A549 (cell line): ENCODE measurements around the gene TNNI3K. TPM values are rescaled to one million over a fixed set of nuclear protein-coding genes. Genes with fewer than 3 reads are reported as not detected.

Source experiments
- ATAC-seq, 2 experiments: fragments of 200-7000 bp in 1 of 2; fragments of >200 bp in 1 of 2; cut with Nextera tagmentation in 1 of 2; cut with Tn5 transposase in 1 of 2; 3 replicates each; pipeline versions ENCODE4 v1.8.0 to v1.9.1; 2018 to 2020; ENCODE audit warnings: mild to moderate bottlenecking in 1 of 2, moderate library complexity in 1 of 2
- CTCF ChIA-PET: fragments of 300-600 bp; sonication (Branson Sonifier 250); formaldehyde crosslinking; extraction: SDS; loops from one replicate; lab custom pipeline; 2021; ENCODE audit warnings: antibody characterized with exemption, inconsistent platforms; lab: Yijun Ruan, JAX
- POLR2A ChIA-PET: fragments of 350-600 bp; formaldehyde crosslinking; extraction: SDS; loops from one replicate; lab custom pipeline; 2021; ENCODE audit warnings: antibody characterized with exemption, inconsistent platforms; lab: Yijun Ruan, JAX
- DNase-seq, 2 experiments: peaks; one replicate each; pipeline versions ENCODE4 v3.0.0 to v3.0.0-alpha.2; 2011 to 2016; ENCODE audit warnings: low read depth in 1 of 2, low spot score in 1 of 2
- FAIRE-seq: peaks from 2 replicates; lab custom pipeline; 2011; peaks lifted over from hg19 to GRCh38; lab: Jason Lieb, UNC
- H3K27ac ChIP-seq, 2 experiments: fragments of >200 bp; sonication (Bioruptor Twin); formaldehyde crosslinking; 3 replicates each; pipeline ENCODE4 v1.5.1; 2016 to 2017
- H3K4me1 ChIP-seq: fragments of >200 bp; sonication (Bioruptor Twin); formaldehyde crosslinking; 3 replicates; pipeline ENCODE4 v1.6.1; 2016
- H3K4me2 ChIP-seq: fragments of >200 bp; sonication (Bioruptor Twin); formaldehyde crosslinking; 3 replicates; pipeline ENCODE4 v1.6.1; 2016
- H3K4me3 ChIP-seq: fragments of >200 bp; sonication (Bioruptor Twin); formaldehyde crosslinking; 3 replicates; pipeline ENCODE4 v1.5.1; 2016
- H3K9me3 ChIP-seq: fragments of >200 bp; sonication (Bioruptor Twin); formaldehyde crosslinking; 3 replicates; pipeline ENCODE4 v1.6.1; 2016
- BCL3 ChIP-seq: fragments of >200 bp; sonication (Bioruptor Twin); formaldehyde crosslinking; IDR thresholded peaks from 3 replicates; pipeline ENCODE4 v1.6.1; 2016
- CBX8 ChIP-seq: fragments of 200-600 bp; sonication (generic); IDR thresholded peaks from 2 replicates; pipeline ENCODE4 v1.6.1; 2016
- CEBPB ChIP-seq, 2 experiments: fragments of >200 bp in 1 of 2; sonication (Bioruptor Twin) in 1 of 2; formaldehyde crosslinking in 1 of 2; IDR thresholded peaks; 2 replicates each; pipeline ENCODE4 v1.6.1; 2012 to 2016
- EHF ChIP-seq: fragments of 250-450 bp; sonication (Bioruptor Pico); IDR thresholded peaks from 2 replicates; pipeline ENCODE4 v1.5.0; 2020; ENCODE audit warnings: mild to moderate bottlenecking
- EP300 ChIP-seq, 2 experiments: fragments of >200 bp; sonication (Bioruptor Twin); formaldehyde crosslinking; IDR thresholded peaks; 2 replicates in 1 of 2; 3 replicates in 1 of 2; pipeline ENCODE4 v1.6.1; 2016 to 2017
- ESRRA ChIP-seq: fragments of 150-350 bp; IDR thresholded peaks from 2 replicates; pipeline ENCODE4 v1.6.1; 2014; ENCODE audit warnings: mild to moderate bottlenecking, low read length, borderline replicate concordance
- FOSL2 ChIP-seq, 2 experiments: fragments of 450-650 bp in 1 of 2; fragments of >200 bp in 1 of 2; sonication (Bioruptor Twin) in 1 of 2; formaldehyde crosslinking; IDR thresholded peaks; 2 replicates each; pipeline versions ENCODE4 v1.5.0 to v1.6.1; 2016 to 2020; ENCODE audit warnings: mild to moderate bottlenecking in 1 of 2, moderate library complexity in 1 of 2
- HEYL ChIP-seq: fragments of 250-450 bp; sonication (Bioruptor Pico); IDR thresholded peaks from 2 replicates; pipeline ENCODE4 v1.8.0; 2021; ENCODE audit warnings: mild to moderate bottlenecking, moderate library complexity
- HOXA7 ChIP-seq: fragments of 250-450 bp; sonication (Bioruptor Pico); IDR thresholded peaks from 2 replicates; pipeline ENCODE4 v1.5.0; 2020; ENCODE audit warnings: mild to moderate bottlenecking, moderate library complexity
- HOXB13 ChIP-seq: fragments of 250-450 bp; sonication (Bioruptor Pico); IDR thresholded peaks from 2 replicates; pipeline ENCODE4 v1.5.0; 2020; ENCODE audit warnings: low read depth, mild to moderate bottlenecking, moderate library complexity
- JUNB ChIP-seq: fragments of >200 bp; sonication (Bioruptor Twin); formaldehyde crosslinking; IDR thresholded peaks from 2 replicates; pipeline ENCODE4 v1.6.1; 2016
- MAZ ChIP-seq: fragments of 150-350 bp; IDR thresholded peaks from 2 replicates; pipeline ENCODE4 v1.6.1; 2014; ENCODE audit warnings: antibody characterized with exemption, low read depth, low read length, borderline replicate concordance
- NR3C1 ChIP-seq: fragments of >200 bp; sonication (Bioruptor Twin); formaldehyde crosslinking; IDR thresholded peaks from 3 replicates; pipeline ENCODE4 v1.6.1; 2017
- RAD21 ChIP-seq, 2 experiments: fragments of >200 bp in 1 of 2; sonication (Bioruptor Twin) in 1 of 2; formaldehyde crosslinking in 1 of 2; IDR thresholded peaks in 1 of 2; conservative IDR thresholded peaks in 1 of 2; 2 replicates in 1 of 2; 3 replicates in 1 of 2; pipeline ENCODE4 v1.6.1; 2012 to 2018; ENCODE audit warnings: inconsistent platforms in 1 of 2
- RFX5 ChIP-seq: fragments of 450-650 bp; IDR thresholded peaks from 2 replicates; pipeline ENCODE4 v1.7.1; 2014; ENCODE audit warnings: antibody characterized with exemption, mild to moderate bottlenecking, moderate library complexity
- TFCP2L1 ChIP-seq: fragments of 250-450 bp; sonication (Bioruptor Pico); IDR thresholded peaks from 2 replicates; pipeline ENCODE4 v1.5.0; 2021; ENCODE audit warnings: mild to moderate bottlenecking
- USF2 ChIP-seq: fragments of 450-650 bp; IDR thresholded peaks from 2 replicates; pipeline ENCODE4 v1.6.1; 2014; ENCODE audit warnings: antibody characterized with exemption
- WGBS: methylation state at CpG from one replicate; pipeline ENCODE4 v1.1.6; 2017; ENCODE audit errors: missing lambda C conversion rate; 5-methylcytosine and 5-hydroxymethylcytosine counted together
- polyA plus RNA-seq, 4 experiments: library from polyadenylated mRNA; depleted of rRNA in 3 of 4; stranded (reverse); fragments of >200 nt; fragmentation: RNase III in 1 of 4; extraction: RNeasy Plus Mini Kit Qiagen cat#74134 plus additional on column Dnase treatment in 1 of 4; gene quantifications; 2 replicates in 3 of 4; 3 replicates in 1 of 4; pipeline ENCODE4 v1.2.3, GENCODE V29; 2011 to 2017
- TF ChIP-seq, protein P1 (sequence below): fragments of 150-350 bp; IDR thresholded peaks from 2 replicates; pipeline ENCODE4 v1.6.1; 2014; ENCODE audit warnings: low read depth, mild to moderate bottlenecking, low read length
- TF ChIP-seq, protein P2 (sequence below): fragments of 250-450 bp; sonication (Bioruptor Pico); IDR thresholded peaks from 2 replicates; pipeline ENCODE4 v1.5.0; 2021; ENCODE audit warnings: mild to moderate bottlenecking, moderate library complexity, borderline replicate concordance
- TF ChIP-seq, protein P3 (sequence below): fragments of 250-450 bp; sonication (Bioruptor Pico); IDR thresholded peaks from 2 replicates; pipeline ENCODE4 v1.5.0; 2020; ENCODE audit warnings: low read depth, mild to moderate bottlenecking, moderate library complexity
- TF ChIP-seq, protein P4 (sequence below): IDR thresholded peaks from 2 replicates; pipeline ENCODE4 v1.6.1; 2012

Gene TNNI3K
- polyA plus RNA-seq, 2 of the 4 experiments (the other 2 are of a cell fraction): 0.67 TPM; not detected in 1

DNA sequence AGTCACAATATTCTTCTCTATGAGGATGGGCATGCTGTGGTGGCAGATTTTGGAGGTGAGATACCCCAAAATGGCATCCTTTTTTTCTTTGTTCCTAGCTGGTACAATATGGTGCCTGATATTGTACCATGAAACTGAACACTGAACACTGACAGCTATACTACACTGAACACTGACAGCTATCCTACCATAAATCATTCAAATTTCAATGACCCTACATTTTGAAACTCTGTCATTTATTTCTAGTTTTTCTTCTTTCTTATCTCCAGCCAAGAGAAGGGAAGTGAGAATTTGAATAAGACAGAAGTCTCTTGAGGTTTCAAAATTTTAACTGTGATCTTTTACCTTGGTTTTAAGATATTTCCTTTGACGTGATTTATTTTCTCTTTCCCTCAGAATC is 200.9 kb downstream of the TNNI3K start:
- ChIA-PET CTCF (no interaction called here), POLR2A (no interaction called here)
- FAIRE-seq: no peak
- no peaks in the 10 kb centered on the region for H3K9me3 ChIP-seq
- no peak overlapping the region for H3K4me2 ChIP-seq
- no peak overlapping the region for H3K4me3 ChIP-seq
- TF ChIP-seq FOSL2 (IDR thresholded peaks at IDR 0.05) (no peak), FOSL2 (CRISPR knock-in tag; IDR thresholded peaks at IDR 0.05) (no peak), JUNB (no peak), RAD21 (conservative IDR thresholded peaks at IDR 0.05 in 1 of 2, IDR thresholded peaks at IDR 0.05 in 1 of 2) (no peak), USF2 (no peak), EP300 (IDR thresholded peaks at IDR 0.05) (no peak), NR3C1 (no peak), ESRRA (no peak)
- TF ChIP-seq, protein P1, sequence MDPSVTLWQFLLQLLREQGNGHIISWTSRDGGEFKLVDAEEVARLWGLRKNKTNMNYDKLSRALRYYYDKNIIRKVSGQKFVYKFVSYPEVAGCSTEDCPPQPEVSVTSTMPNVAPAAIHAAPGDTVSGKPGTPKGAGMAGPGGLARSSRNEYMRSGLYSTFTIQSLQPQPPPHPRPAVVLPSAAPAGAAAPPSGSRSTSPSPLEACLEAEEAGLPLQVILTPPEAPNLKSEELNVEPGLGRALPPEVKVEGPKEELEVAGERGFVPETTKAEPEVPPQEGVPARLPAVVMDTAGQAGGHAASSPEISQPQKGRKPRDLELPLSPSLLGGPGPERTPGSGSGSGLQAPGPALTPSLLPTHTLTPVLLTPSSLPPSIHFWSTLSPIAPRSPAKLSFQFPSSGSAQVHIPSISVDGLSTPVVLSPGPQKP: no peak
- no peak overlapping the region for H3K27ac ChIP-seq
- no peaks in the 10 kb centered on the region for H3K4me1 ChIP-seq
- no peak for DNase-seq
- no peak for ATAC-seq
- 0% methylated on average over 1 of the region's 1 CpG for WGBS

- H3K27ac ChIP-seq: no peak overlapping the region
- ChIA-PET POLR2A (no interaction called here), CTCF (no interaction called here)
- 31% methylated on average over 1 of the region's 1 CpG for WGBS
- no peak overlapping the region for H3K4me2 ChIP-seq
- H3K4me3 ChIP-seq: no peak overlapping the region
- no peak for FAIRE-seq
- no peak for DNase-seq
- TF ChIP-seq MAZ (no peak), HOXA7 (CRISPR knock-in tag) (no peak), HOXB13 (no peak), TFCP2L1 (CRISPR knock-in tag) (no peak), EHF (CRISPR knock-in tag) (no peak), RFX5 (no peak), HEYL (CRISPR knock-in tag) (no peak), NR3C1 (no peak), CEBPB (IDR thresholded peaks at IDR 0.05) (no peak), BCL3 (no peak), CBX8 (no peak), ESRRA (no peak)
- TF ChIP-seq, protein P2, sequence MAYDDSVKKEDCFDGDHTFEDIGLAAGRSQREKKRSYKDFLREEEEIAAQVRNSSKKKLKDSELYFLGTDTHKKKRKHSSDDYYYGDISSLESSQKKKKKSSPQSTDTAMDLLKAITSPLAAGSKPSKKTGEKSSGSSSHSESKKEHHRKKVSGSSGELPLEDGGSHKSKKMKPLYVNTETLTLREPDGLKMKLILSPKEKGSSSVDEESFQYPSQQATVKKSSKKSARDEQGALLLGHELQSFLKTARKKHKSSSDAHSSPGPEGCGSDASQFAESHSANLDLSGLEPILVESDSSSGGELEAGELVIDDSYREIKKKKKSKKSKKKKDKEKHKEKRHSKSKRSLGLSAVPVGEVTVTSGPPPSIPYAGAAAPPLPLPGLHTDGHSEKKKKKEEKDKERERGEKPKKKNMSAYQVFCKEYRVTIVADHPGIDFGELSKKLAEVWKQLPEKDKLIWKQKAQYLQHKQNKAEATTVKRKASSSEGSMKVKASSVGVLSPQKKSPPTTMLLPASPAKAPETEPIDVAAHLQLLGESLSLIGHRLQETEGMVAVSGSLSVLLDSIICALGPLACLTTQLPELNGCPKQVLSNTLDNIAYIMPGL: no peak
- TF ChIP-seq, protein P3, sequence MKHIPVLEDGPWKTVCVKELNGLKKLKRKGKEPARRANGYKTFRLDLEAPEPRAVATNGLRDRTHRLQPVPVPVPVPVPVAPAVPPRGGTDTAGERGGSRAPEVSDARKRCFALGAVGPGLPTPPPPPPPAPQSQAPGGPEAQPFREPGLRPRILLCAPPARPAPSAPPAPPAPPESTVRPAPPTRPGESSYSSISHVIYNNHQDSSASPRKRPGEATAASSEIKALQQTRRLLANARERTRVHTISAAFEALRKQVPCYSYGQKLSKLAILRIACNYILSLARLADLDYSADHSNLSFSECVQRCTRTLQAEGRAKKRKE (CRISPR knock-in tag): no peak
- TF ChIP-seq, protein P4, sequence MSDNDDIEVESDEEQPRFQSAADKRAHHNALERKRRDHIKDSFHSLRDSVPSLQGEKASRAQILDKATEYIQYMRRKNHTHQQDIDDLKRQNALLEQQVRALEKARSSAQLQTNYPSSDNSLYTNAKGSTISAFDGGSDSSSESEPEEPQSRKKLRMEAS: no peak
- no peaks in the 10 kb centered on the region for H3K4me1 ChIP-seq
- no peaks in the 10 kb centered on the region for H3K9me3 ChIP-seq
- no peak for ATAC-seq
These were observed 201.8 kb downstream of the TNNI3K start for GRCh38 chr1:74437035-74437434.
